C1 segment of cervical spinal cord (tissue), 14 donors: ENCODE data around the gene GNG7.
"Not testable (repeated sequence)": the region's sequence is repeated elsewhere in the genome, so short reads cannot be mapped to it uniquely, and the experiment has no call there.

Source experiments
- DNase-seq, 14 donors: peaks; one replicate each; lab custom pipeline; 2025; lab: John Stamatoyannopoulos, UW

The GNG7 gene

GRCh38 chr19:2517881-2518601 lies 184.5 kb downstream of the GNG7 start:
- no peak for DNase-seq

- DNase-seq = no peak
Measured at GRCh38 chr19:2516727-2517126, 185.8 kb downstream of the GNG7 start.

GRCh38 chr19:2514981-2515518 lies 187.4 kb downstream of the GNG7 start:
- no peak for DNase-seq

GRCh38 chr19:2512523-2513431 lies 189.7 kb downstream of the GNG7 start:
- no peak for DNase-seq

- no peak for DNase-seq
Measured at GRCh38 chr19:2511991-2512390, 190.5 kb downstream of the GNG7 start.

- DNase-seq = no peak
Measured at GRCh38 chr19:2511570-2511969, 190.9 kb downstream of the GNG7 start.

GRCh38 chr19:2509096-2509495 lies 193.4 kb downstream of the GNG7 start:
- no peak for DNase-seq

- DNase-seq = peak in 1 of 14 donors; percentile 26
Measured at GRCh38 chr19:2507109-2507508, 195.4 kb downstream of the GNG7 start.

- DNase-seq = not testable (repeated sequence)
Measured at GRCh38 chr19:2506656-2507055, 195.8 kb downstream of the GNG7 start.

GRCh38 chr19:2503521-2504109 lies 198.9 kb downstream of the GNG7 start:
- DNase-seq = no peak

GRCh38 chr19:2500841-2501261 lies 201.6 kb downstream of the GNG7 start:
- peak in 1 of 14 donors; percentile 38 for DNase-seq

GRCh38 chr19:2500156-2500555 lies 202.3 kb downstream of the GNG7 start:
- no peak for DNase-seq

- no peak for DNase-seq
Measured at GRCh38 chr19:2497186-2497585, 205.3 kb downstream of the GNG7 start.

- DNase-seq = peak in 2 of 14 donors; percentile 32 to 56
Measured at GRCh38 chr19:2495651-2496316, 206.7 kb downstream of the GNG7 start.

GRCh38 chr19:2495130-2495641 lies 207.3 kb downstream of the GNG7 start:
- DNase-seq = peak in 6 of 14 donors; percentile 10 to 56 (median 39)

- peak in 12 of 14 donors; percentile 19 to 78 (median 47) for DNase-seq
Measured at GRCh38 chr19:2494447-2495129, 207.9 kb downstream of the GNG7 start.

GRCh38 chr19:2494084-2494446 lies 208.4 kb downstream of the GNG7 start:
- peak in 2 of 14 donors; percentile 27 to 41 for DNase-seq

GRCh38 chr19:2493448-2493847 lies 209.0 kb downstream of the GNG7 start:
- DNase-seq = not testable (repeated sequence)

- DNase-seq = no peak
Measured at GRCh38 chr19:2492870-2493269, 209.6 kb downstream of the GNG7 start.

GRCh38 chr19:2491130-2491801 lies 211.2 kb downstream of the GNG7 start:
- no peak for DNase-seq
